ENCODE data around the gene NDUFB10.
"Not testable (repeated sequence)": the region's sequence is repeated elsewhere in the genome, so short reads cannot be mapped to it uniquely, and the experiment has no call there.

The NDUFB10 gene

DNA sequence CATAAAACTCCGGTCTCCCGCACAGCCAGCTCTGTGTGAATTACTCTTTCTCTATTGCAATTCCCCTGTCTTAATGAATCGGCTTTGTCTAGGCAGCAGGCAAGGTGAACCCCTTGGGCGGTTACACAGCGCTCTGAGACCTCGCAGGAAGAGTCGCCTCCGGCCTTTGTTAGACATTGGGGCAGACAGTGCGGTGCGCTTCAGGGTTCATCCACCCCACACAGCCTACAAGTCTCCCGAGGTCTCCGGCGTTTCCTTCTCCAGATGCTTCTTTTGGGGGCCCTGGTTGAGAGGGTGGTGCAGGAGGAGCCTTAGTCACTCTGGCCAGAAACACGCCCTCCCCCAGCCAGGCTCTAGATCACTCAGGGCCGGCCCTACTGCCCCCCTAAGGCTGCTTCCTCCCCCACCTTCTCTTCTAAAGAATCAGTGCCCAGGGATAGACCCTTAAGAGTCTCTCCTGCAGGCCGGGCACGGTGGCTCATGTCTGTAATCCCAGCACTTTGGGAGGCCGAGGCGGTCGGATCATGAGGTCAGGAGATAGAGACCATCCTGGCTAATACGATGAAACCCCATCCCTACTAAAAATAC is 14.6 kb upstream of the NDUFB10 start:
- no peak overlapping the region for H3K4me3 ChIP-seq (ENCODE audit: low read depth, low read length)

GRCh38 chr16:1945559-1946391 is 13.6 kb upstream of the NDUFB10 start:
- no peak overlapping the region for H3K4me3 ChIP-seq (ENCODE audit: low read depth, low read length)

- no peak overlapping the region for H3K4me3 ChIP-seq (ENCODE audit: low read depth, low read length)
Measured at GRCh38 chr16:1946495-1947368, 12.6 kb upstream of the NDUFB10 start.

DNA sequence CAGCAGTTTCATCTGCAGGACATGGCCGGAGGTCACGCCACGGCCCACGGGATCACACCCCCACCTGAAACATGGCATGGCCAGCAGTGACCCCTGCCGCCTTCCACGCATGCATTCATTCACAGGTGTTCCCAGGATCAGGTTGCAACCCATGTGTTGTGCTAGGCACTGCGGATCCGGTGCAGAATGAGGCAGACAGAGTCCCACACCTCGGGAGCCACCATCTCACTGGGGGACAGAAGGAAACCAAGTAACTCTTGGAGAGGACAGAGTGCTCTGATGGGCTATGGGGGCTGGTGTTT is 12.0 kb upstream of the NDUFB10 start:
- no peak overlapping the region for H3K4me3 ChIP-seq (ENCODE audit: low read depth, low read length)

DNA sequence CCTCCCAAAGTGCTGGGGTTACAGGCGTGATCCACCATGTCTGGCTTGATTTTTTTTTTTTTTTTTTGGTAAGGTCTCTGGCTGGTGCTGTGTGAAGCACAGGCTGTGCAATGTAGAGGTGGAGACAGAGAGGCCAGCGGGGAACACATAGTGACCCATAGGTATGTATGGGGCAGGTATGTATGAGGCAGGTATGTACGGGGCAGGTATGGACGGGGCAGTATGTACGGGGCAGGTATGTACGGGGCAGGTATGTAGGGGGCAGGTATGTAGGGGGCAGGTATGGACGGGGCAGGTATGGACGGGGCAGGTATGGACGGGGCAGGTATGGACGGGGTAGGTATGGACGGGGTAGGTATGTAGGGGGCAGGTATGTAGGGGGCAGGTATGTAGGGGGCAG is 9.8 kb upstream of the NDUFB10 start:
- no peak overlapping the region for H3K4me3 ChIP-seq (ENCODE audit: low read depth, low read length)

DNA sequence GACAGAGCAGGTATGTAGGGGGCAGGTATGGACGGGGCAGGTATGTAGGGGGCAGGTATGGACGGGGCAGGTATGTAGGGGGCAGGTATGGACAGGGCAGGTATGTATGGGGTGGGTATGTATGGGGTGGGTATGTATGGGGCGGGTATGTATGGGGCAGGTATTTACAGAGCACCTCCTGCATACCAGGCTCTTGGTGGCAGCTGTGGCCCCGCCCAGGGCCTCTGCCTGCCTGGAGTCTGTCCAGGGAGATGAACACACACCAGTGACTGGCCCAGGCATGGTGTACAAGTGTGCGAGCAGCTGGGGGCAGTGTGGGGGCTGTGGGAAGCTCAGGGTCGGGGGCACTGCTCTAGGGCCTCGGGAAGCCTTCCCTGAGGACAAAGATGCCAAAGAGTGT is 9.3 kb upstream of the NDUFB10 start:
- no peak overlapping the region for H3K4me3 ChIP-seq (ENCODE audit: low read depth, low read length)

DNA sequence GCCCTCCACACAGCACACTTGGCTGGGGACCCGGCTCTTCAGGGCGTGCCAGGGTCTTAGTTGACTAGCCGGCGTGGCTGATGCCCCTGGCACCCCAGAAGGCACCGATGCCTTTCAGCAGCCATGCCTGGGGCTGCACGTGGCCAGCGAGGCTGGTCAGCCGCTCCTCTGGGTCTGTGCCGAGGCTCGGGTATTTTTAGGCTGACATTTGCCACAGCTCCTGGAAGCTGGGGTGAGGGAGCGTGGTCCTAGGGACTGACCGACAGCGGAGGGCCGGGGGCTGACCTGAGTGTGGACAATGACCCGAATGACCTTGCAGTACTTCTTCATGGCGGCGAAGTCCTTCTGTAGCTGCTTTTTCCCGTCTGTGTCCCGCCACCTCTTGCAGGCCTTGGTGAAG is 8.8 kb upstream of the NDUFB10 start:
- no peak overlapping the region for H3K4me3 ChIP-seq (ENCODE audit: low read depth, low read length)

- H3K4me3 ChIP-seq (ENCODE audit: low read depth, low read length): no peak overlapping the region
Measured at GRCh38 chr16:1953734-1954133, 5.6 kb upstream of the NDUFB10 start.

DNA sequence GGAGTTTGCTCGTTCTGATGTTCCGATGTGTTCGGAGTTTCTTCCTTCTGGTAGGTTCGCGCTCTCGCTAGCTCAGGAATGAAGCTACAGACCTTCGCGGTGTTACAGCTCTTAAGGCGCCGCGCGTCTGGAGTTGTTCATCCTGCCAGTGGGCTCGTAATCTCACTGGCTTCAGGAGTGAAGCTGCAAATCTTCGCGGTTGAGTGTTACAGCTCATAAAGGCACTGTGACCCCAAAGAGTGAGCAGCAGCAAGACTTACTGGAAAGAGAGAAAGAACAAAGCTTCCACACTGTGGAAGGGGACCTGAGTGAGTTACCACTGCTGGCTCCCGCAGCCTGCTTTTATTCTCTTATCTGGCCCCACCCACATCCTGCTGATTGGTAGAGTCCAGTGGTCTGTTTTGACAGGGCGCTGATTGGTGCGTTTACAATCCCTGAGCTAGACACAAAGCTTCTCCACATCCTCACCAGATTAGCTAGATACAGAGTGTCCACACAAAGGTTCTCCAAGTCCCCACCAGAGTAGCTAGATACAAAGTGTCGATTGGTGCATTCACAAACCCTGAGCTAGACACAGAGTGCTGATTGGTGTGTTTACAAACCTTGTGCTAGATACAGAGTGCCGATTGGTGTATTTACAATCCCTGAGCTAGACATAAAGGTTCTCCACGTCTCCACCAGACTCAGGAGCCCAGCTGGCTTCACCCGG is 1.8 kb upstream of the NDUFB10 start:
- H3K4me3 ChIP-seq (ENCODE audit: low read depth, low read length): not testable (repeated sequence)

- H3K4me3 ChIP-seq (ENCODE audit: low read depth, low read length): not testable (repeated sequence)
Measured at GRCh38 chr16:1958143-1958491, 1.2 kb upstream of the NDUFB10 start.

- peak overlapping the region; percentile 83 for H3K4me3 ChIP-seq (ENCODE audit: low read depth, low read length)
Measured at GRCh38 chr16:1958715-1959268, 546 bp upstream of the NDUFB10 start.

- H3K4me3 ChIP-seq (ENCODE audit: low read depth, low read length): no peak overlapping the region
Measured at GRCh38 chr16:1960665-1961630, 1.6 kb downstream of the NDUFB10 start.

GRCh38 chr16:1961651-1962067 is 2.3 kb downstream of the NDUFB10 start:
- no peak overlapping the region for H3K4me3 ChIP-seq (ENCODE audit: low read depth, low read length)

DNA sequence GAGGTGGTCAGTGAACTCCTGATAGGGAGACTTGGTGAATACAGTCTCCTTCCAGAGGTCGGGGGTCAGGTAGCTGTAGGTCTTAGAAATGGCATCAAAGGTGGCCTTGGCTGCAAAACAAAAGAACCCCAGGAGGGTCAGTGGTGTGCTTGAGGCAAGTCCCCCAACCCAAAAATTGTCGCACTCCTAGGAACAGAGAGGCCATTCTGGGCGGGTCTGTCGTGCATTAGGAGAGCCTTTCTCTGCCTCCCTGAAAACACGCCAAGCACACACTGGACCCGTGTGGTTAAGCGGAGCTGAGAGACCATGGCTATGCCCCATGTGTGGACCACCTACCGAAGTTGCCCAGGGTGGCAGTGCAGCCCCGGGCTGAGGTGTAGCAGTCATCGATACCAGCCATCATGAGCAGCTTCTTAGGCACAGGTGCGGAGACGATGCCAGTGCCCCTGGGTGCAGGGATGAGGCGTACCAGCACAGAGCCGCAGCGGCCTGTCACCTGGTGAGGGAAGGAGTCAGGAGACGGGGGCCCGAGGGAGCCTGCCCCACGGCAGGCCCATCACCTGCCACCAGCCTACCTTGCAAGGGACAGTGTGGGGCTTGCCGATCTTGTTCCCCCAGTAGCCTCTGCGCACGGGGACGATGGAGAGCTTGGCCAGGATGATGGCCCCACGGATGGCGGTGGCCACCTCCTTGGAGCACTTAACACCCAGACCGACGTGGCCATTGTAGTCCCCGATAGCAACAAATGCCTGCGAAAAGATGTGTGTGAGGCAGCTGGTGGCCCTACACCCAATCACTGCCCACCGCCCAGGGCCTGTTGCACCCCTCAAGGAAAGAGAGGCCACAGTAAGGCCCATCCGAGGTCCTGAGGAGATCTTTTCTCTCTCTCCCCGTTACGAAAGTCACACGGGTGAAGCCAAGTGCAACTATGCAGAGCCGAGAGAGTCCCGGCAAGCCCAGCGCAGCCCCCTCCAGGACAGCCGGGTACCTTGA is 3.1 kb downstream of the NDUFB10 start:
- peak overlapping the region; percentile 93 for H3K4me3 ChIP-seq (ENCODE audit: low read depth, low read length)

GRCh38 chr16:1963806-1964505 is 4.6 kb downstream of the NDUFB10 start:
- H3K4me3 ChIP-seq (ENCODE audit: low read depth, low read length): peak overlapping the region; percentile 93

- H3K4me3 ChIP-seq (ENCODE audit: low read depth, low read length): peak within 1 kb of the TSS; percentile 93
Measured at GRCh38 chr16:1964506-1965395, 5.4 kb downstream of the NDUFB10 start, which contains the start of gene RPS2. RPS2 (minus strand) TSS chr16:1964826; CDS start chr16:1964625, 201 bp downstream.

Measured in iPS-11a (cell line).